Keratinocyte (primary cell): ENCODE results near the gene PHACTR1. TPM values are rescaled to one million over a fixed set of nuclear protein-coding genes. Genes with fewer than 3 reads are reported as not detected.

ENCODE experiments used
- DNase-seq: peaks from one replicate; pipeline ENCODE4 v3.0.0-alpha.2; 2011; ENCODE audit warnings: low read depth, missing footprints, low spot score
- FAIRE-seq: peaks from 2 replicates; lab custom pipeline; 2011; peaks lifted over from hg19 to GRCh38; lab: Jason Lieb, UNC
- H2AFZ ChIP-seq: 2 replicates; pipeline ENCODE4 v1.6.0; 2012; ENCODE audit warnings: low read length, control low read depth, inconsistent platforms; ENCODE audit not compliant: control insufficient read depth
- H3K27ac ChIP-seq: 2 replicates; pipeline ENCODE4 v1.5.1; 2011; ENCODE audit warnings: low read length; ENCODE audit not compliant: control insufficient read depth, insufficient read depth
- H3K27me3 ChIP-seq: 3 replicates; pipeline ENCODE4 v1.6.0; 2011; ENCODE audit warnings: low read length; ENCODE audit not compliant: control insufficient read depth, insufficient read depth; ENCODE audit errors: extremely low read depth
- H3K36me3 ChIP-seq, 2 experiments: 2 replicates in 1 of 2; 3 replicates in 1 of 2; pipeline ENCODE4 v1.5.1; 2011; ENCODE audit warnings: low read length in 2 of 2, mild to moderate bottlenecking in 1 of 2; ENCODE audit not compliant: control insufficient read depth in 2 of 2, insufficient read depth in 2 of 2; ENCODE audit errors: extremely low read depth in 1 of 2
- H3K4me1 ChIP-seq: 3 replicates; pipeline ENCODE4 v1.5.1; 2011; ENCODE audit warnings: low read length; ENCODE audit not compliant: control insufficient read depth, insufficient read depth; ENCODE audit errors: extremely low read depth
- H3K4me2 ChIP-seq: 3 replicates; pipeline ENCODE4 v1.6.0; 2011; ENCODE audit warnings: low read depth, low read length; ENCODE audit not compliant: control insufficient read depth, insufficient read depth; ENCODE audit errors: extremely low read depth
- H3K4me3 ChIP-seq, 3 experiments: fragments of 200-600 bp in 1 of 3; sonication (generic) in 1 of 3; 2 replicates in 2 of 3; 3 replicates in 1 of 3; pipeline ENCODE4 v1.5.1; 2011 to 2016; ENCODE audit warnings: low read length in 3 of 3, mild to moderate bottlenecking in 3 of 3, control low read depth in 2 of 3, inconsistent platforms in 1 of 3, low read depth in 1 of 3, mixed read lengths in 1 of 3, mixed run types in 1 of 3, moderate library complexity in 1 of 3; ENCODE audit not compliant: control insufficient read depth in 2 of 3, insufficient read depth in 2 of 3; ENCODE audit errors: extremely low read depth in 1 of 3
- H3K79me2 ChIP-seq: 2 replicates; pipeline ENCODE4 v1.6.0; 2012; ENCODE audit warnings: low read length; ENCODE audit not compliant: control insufficient read depth, insufficient read depth
- H3K9ac ChIP-seq: 3 replicates; pipeline ENCODE4 v1.6.0; 2011; ENCODE audit warnings: low read length; ENCODE audit not compliant: control insufficient read depth, insufficient read depth; ENCODE audit errors: extremely low read depth
- H3K9me1 ChIP-seq: 3 replicates; pipeline ENCODE4 v1.6.0; 2011; ENCODE audit warnings: low read length; ENCODE audit not compliant: control insufficient read depth, insufficient read depth; ENCODE audit errors: extremely low read depth
- H3K9me3 ChIP-seq: 2 replicates; pipeline ENCODE4 v1.5.1; 2012; ENCODE audit warnings: low read depth, low read length; ENCODE audit not compliant: control insufficient read depth
- H4K20me1 ChIP-seq: 3 replicates; pipeline ENCODE4 v1.6.0; 2011; ENCODE audit warnings: low read length; ENCODE audit not compliant: control insufficient read depth, insufficient read depth; ENCODE audit errors: extremely low read depth
- CTCF ChIP-seq, 3 experiments: IDR thresholded peaks in 1 of 3; conservative IDR thresholded peaks in 1 of 3; optimal IDR thresholded peaks in 1 of 3; 2 replicates in 2 of 3; 3 replicates in 1 of 3; pipeline versions ENCODE3 to v1.5.1; 2011; ENCODE audit warnings: low read length in 3 of 3, mild to moderate bottlenecking in 3 of 3, moderate library complexity in 2 of 3, control low read depth in 1 of 3, inconsistent platforms in 1 of 3; ENCODE audit not compliant: insufficient read depth in 2 of 3; ENCODE audit errors: extremely low read depth in 1 of 3
- EZH2 ChIP-seq: IDR thresholded peaks from one replicate; pipeline ENCODE4 v1.6.1; 2012; ENCODE audit warnings: inconsistent platforms, mild to moderate bottlenecking, low read length, moderate library complexity
- dilution Hi-C: fragments of 300-500 bp; cut with MboI; formaldehyde crosslinking; loops from one replicate; pipeline ENCODE4 v1.7.0; 2020; ENCODE audit warnings: low sequenced_read_pairs; ENCODE audit not compliant: extremely low pct_ligation_motif_present
- polyA plus RNA-seq, 5 experiments: library from polyadenylated mRNA; depleted of rRNA in 3 of 5; stranded (reverse) in 3 of 5; stranded (forward) in 1 of 5; unstranded in 1 of 5; fragments of >200 nt; gene quantifications; 1 replicate in 1 of 5; 2 replicates in 3 of 5; 3 replicates in 1 of 5; pipeline versions ENCODE4 v1.2.1 to v1.2.3, GENCODE V29; 2011 to 2012; ENCODE audit warnings: missing spikeins in 2 of 5, low read depth in 1 of 5, low replicate concordance in 1 of 5

Gene PHACTR1
- polyA plus RNA-seq, 1 donor (not counting 4 experiments of a cell fraction or from before 2014, with no cell fraction given) = 0.22 TPM

DNA sequence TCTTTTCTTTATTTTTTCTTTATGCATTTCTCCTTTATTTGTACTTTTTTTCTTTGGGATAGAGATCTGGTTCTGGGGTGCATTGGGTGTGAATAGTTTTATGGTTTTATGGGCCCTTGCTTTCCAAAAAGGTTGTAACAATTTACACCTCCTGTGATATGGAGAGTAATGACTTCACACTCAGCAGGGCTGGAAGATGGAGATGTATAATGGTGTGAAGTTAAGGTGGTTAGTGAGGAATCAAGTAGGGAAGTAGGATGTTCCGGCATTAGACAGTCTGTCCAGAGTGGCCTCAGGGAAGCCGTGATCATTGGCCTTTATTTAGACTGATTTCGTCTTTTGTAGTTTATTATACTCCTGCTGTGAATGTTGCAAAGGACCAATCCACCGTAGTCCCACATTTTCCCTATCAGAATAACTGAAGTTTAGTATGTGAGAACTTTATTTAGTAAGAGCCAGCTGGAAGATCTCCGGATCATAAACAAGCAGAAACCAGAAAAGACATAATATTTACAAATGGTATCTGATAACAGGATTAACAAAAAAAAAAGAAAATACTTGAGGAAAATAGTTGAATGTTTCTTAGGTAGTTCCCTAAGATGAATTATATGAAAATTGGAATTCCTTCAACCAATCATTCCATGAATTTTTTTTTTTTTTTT is 356.2 kb downstream of the PHACTR1 start:
- TF ChIP-seq EZH2 = no peak
- no peak for TF ChIP-seq CTCF (optimal IDR thresholded peaks at IDR 0.05 in 1 of 3, IDR thresholded peaks at IDR 0.05 in 1 of 3, conservative IDR thresholded peaks at IDR 0.05 in 1 of 3; ENCODE audit: extremely low read depth in 1 of 3, insufficient read depth in 2 of 3, low read length in 3 of 3)
- no peak for FAIRE-seq
- no peaks in the 10 kb centered on the region for H3K9me3 ChIP-seq
- dilution Hi-C loops = no loop called here
- H3K4me1 ChIP-seq = no peaks in the 10 kb centered on the region
- no peaks in the 10 kb centered on the region for H3K27me3 ChIP-seq
- H3K4me2 ChIP-seq = no peak overlapping the region
- no peak overlapping the region for H3K27ac ChIP-seq
- H3K9me1 ChIP-seq = no peaks in the 10 kb centered on the region
- no peak overlapping the region for H3K4me3 ChIP-seq
- no peak overlapping the region for H2AFZ ChIP-seq
- H3K9ac ChIP-seq = no peak overlapping the region
- no peaks in the 10 kb centered on the region for H4K20me1 ChIP-seq
- no peaks in the 10 kb centered on the region for H3K36me3 ChIP-seq
- no peak for DNase-seq
- no peaks in the 10 kb centered on the region for H3K79me2 ChIP-seq

- no peaks in the 10 kb centered on the region for H3K9me3 ChIP-seq
- no peak overlapping the region for H2AFZ ChIP-seq
- dilution Hi-C loops = no loop called here
- FAIRE-seq (no peak), DNase-seq (no peak)
- H3K36me3 ChIP-seq = no peaks in the 10 kb centered on the region
- H3K9me1 ChIP-seq = no peaks in the 10 kb centered on the region
- H3K9ac ChIP-seq = no peak overlapping the region
- no peak overlapping the region for H3K27ac ChIP-seq
- no peak overlapping the region for H3K4me3 ChIP-seq
- no peaks in the 10 kb centered on the region for H3K27me3 ChIP-seq
- H3K4me2 ChIP-seq = no peak overlapping the region
- no peaks in the 10 kb centered on the region for H4K20me1 ChIP-seq
- TF ChIP-seq CTCF (optimal IDR thresholded peaks at IDR 0.05 in 1 of 3, IDR thresholded peaks at IDR 0.05 in 1 of 3, conservative IDR thresholded peaks at IDR 0.05 in 1 of 3; ENCODE audit: extremely low read depth in 1 of 3, insufficient read depth in 2 of 3, low read length in 3 of 3) = no peak
- TF ChIP-seq EZH2 = no peak
- no peaks in the 10 kb centered on the region for H3K4me1 ChIP-seq
- no peaks in the 10 kb centered on the region for H3K79me2 ChIP-seq
These were observed 358.0 kb downstream of the PHACTR1 start for GRCh38 chr6:13074415-13075140.
